Nephron (organoid): ENCODE results near the gene LAMA5.

Experiments
- H3K27ac Mint-ChIP-seq, 3 experiments: 2 replicates each; pipeline ENCODE4 v1.8.0; 2020; ENCODE audit warnings: mixed read lengths in 3 of 3, mild to moderate bottlenecking in 2 of 3, moderate library complexity in 1 of 3
- H3K27me3 Mint-ChIP-seq: 2 replicates; pipeline ENCODE4 v1.8.0; 2021; ENCODE audit warnings: low read depth, mild to moderate bottlenecking, moderate library complexity, mixed read lengths
- H3K36me3 Mint-ChIP-seq: 2 replicates; pipeline ENCODE4 v1.8.0; 2020; ENCODE audit warnings: low read depth, mixed read lengths
- H3K4me1 Mint-ChIP-seq: 2 replicates; pipeline ENCODE4 v1.8.0; 2020; ENCODE audit warnings: mixed read lengths
- H3K4me3 Mint-ChIP-seq, 3 experiments: 2 replicates each; pipeline ENCODE4 v1.8.0; 2020; ENCODE audit warnings: mild to moderate bottlenecking in 3 of 3, mixed read lengths in 3 of 3, moderate library complexity in 2 of 3
- H3K9me3 Mint-ChIP-seq: 2 replicates; pipeline ENCODE4 v1.8.0; 2020; ENCODE audit warnings: mixed read lengths
- TF ChIP-seq, protein P1 (sequence below), 3 experiments: fragments of 200-600 bp; sonication (generic); IDR thresholded peaks; one replicate each; pipeline ENCODE4 v1.5.0; 2021; ENCODE audit warnings: antibody characterized with exemption in 3 of 3; ENCODE audit not compliant: unreplicated experiment in 3 of 3

Gene LAMA5

DNA sequence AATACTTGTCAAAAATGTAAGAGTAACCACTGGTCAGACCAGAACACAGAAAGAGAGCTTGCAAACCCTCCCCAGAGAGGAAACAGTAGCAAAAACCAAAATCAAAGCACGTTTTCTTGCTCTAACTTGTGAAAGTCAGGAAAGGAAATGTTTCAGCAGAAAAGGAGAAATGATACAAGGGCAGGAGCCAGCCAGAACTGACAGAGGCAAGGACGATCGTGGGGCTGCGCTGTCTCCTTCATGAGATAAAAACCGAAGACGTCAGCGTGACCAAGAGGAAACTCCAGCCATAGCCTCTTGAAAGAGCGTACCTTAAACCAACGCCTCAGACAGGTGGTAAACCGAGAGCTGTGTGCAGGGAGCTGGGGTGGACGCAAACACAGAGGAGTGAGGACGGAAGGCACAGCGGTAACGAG is 27.5 kb downstream of the LAMA5 start:
- no peaks in the 10 kb centered on the region for H3K27me3 Mint-ChIP-seq
- H3K27ac Mint-ChIP-seq = no peak overlapping the region
- TF ChIP-seq, protein P1, sequence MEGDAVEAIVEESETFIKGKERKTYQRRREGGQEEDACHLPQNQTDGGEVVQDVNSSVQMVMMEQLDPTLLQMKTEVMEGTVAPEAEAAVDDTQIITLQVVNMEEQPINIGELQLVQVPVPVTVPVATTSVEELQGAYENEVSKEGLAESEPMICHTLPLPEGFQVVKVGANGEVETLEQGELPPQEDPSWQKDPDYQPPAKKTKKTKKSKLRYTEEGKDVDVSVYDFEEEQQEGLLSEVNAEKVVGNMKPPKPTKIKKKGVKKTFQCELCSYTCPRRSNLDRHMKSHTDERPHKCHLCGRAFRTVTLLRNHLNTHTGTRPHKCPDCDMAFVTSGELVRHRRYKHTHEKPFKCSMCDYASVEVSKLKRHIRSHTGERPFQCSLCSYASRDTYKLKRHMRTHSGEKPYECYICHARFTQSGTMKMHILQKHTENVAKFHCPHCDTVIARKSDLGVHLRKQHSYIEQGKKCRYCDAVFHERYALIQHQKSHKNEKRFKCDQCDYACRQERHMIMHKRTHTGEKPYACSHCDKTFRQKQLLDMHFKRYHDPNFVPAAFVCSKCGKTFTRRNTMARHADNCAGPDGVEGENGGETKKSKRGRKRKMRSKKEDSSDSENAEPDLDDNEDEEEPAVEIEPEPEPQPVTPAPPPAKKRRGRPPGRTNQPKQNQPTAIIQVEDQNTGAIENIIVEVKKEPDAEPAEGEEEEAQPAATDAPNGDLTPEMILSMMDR (IDR thresholded peaks at IDR 0.05; ENCODE audit: unreplicated experiment in 3 of 3) = no peak
- no peaks in the 10 kb centered on the region for H3K4me1 Mint-ChIP-seq
- H3K36me3 Mint-ChIP-seq = peaks cover 34% of the 10 kb centered on the region
- no peak overlapping the region for H3K4me3 Mint-ChIP-seq
- no peaks in the 10 kb centered on the region for H3K9me3 Mint-ChIP-seq

DNA sequence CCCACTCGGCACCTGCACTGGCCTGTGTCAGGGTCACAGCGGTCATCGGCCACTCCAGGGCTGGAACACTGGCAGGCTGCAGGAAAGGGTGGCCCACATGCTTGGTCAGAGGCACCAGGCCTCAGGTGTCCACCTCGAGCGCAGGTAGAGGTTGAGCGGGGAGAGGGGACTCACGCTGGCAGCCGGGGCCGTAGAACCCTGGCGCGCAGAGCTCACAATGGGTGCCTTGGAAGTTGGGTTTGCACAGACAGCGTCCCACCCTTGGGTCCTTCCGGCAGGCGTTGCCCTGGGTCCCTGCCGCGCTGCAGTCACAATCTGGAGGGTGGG is 28.9 kb downstream of the LAMA5 start:
- Mint-ChIP-seq H3K27ac (no peak overlapping the region), H3K4me3 (no peak overlapping the region), H3K9me3 (no peaks in the 10 kb centered on the region), H3K4me1 (no peaks in the 10 kb centered on the region), H3K36me3 (peaks cover 27% of the 10 kb centered on the region), H3K27me3 (no peaks in the 10 kb centered on the region)
- TF ChIP-seq, protein P1 (IDR thresholded peaks at IDR 0.05; ENCODE audit: unreplicated experiment in 3 of 3) = no peak

DNA sequence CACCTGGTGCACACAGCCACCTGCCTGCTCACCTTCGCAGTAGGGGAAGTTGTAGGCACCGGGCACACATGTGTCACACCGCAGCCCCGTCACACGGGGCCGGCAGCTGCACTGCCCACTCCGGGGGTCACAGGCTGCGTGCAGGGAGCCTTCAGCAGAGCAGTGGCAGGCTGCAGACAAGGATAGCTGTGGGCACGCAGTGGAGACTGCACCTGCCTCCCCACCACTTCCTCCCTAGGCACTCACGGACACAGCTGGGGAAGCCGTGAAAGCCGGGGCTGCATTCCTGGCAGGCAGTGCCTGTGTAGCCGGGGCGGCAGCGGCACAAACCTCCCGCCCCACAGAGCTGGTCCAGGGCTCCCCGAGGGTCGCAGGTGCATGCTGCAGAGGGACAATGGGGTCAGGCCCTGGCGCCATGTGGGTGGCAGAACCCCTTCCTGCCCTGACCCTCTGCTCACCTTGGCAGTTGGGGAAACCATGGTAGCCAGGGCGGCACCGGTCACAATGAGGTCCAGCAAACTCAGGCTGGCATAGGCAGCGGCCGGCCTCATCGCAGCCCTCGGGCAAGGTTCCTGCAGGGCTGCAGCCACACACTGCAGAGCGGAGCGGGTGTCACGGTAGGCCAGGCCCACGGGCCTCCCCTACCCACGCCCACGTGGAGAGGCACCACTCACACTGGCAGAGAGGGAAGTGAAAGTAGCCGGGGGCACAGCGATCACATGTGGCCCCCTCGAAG is 29.4 kb downstream of the LAMA5 start:
- TF ChIP-seq, protein P1 (IDR thresholded peaks at IDR 0.05; ENCODE audit: unreplicated experiment in 3 of 3) = no peak
- no peaks in the 10 kb centered on the region for H3K27me3 Mint-ChIP-seq
- H3K4me3 Mint-ChIP-seq = no peak overlapping the region

DNA sequence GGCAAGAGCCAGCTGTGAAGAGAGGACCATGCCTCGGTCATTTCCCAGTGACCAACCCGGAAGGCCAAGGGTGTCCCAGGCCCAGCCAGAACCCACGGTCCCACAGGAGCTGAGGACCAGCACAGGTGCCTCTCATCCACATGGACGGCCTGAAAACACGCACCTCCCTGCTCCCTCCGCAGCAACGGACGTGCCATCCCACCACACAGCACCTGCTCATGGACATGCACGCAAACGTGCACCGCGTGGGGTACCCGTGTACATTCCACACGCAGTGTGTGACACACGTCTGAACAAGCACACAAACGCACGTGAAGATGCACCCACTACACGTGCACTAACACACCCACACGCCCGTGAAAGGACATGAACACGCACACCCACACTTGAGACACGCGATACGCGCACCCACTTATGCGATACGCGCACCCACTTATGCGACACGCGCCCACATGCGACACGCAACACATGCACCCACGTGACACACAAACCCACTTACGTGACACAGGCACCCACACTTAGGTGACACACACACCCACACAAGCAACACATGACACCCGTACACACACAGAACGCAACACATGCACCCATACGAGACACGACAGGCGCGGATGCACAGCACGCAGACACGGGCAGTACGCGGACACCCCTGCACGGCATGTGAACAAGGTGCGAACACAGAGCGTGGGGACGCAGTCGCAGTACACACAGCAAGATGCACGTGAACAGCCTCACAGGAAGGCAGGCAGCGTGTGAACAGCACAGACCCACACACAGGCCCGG is 30.1 kb downstream of the LAMA5 start:
- TF ChIP-seq, protein P1 (IDR thresholded peaks at IDR 0.05; ENCODE audit: unreplicated experiment in 3 of 3) = no peak
- Mint-ChIP-seq H3K27ac (no peak overlapping the region), H3K4me3 (no peak overlapping the region), H3K4me1 (no peaks in the 10 kb centered on the region), H3K27me3 (no peaks in the 10 kb centered on the region), H3K36me3 (peaks cover 20% of the 10 kb centered on the region), H3K9me3 (no peaks in the 10 kb centered on the region)

More for the DNA sequence above, 29.4 kb downstream of the LAMA5 start:
- no peaks in the 10 kb centered on the region for H3K9me3 Mint-ChIP-seq
- H3K27ac Mint-ChIP-seq = no peak overlapping the region
- no peaks in the 10 kb centered on the region for H3K4me1 Mint-ChIP-seq
- H3K36me3 Mint-ChIP-seq = peaks cover 22% of the 10 kb centered on the region

DNA sequence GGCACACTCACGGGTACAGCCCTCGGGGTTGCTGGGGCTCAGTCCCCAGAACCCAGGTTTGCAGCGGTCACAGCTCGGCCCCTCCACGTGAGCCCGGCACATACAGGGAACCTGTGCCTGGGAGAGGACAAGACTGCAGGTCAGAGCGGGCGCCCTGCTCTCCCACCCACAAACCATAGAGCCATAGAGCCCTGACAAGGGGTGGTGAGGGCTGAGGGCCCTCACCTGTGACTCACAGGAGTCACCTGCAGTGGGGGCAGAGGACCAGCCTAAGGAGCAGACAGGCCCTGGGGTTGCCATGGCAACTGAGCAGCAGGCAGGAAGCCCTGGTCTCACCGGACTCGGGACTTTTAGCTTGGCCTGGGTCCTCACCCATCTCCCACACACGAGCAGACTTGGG is 30.8 kb downstream of the LAMA5 start:
- Mint-ChIP-seq H3K9me3 (no peaks in the 10 kb centered on the region), H3K36me3 (peaks cover 15% of the 10 kb centered on the region), H3K27me3 (no peaks in the 10 kb centered on the region), H3K27ac (no peak overlapping the region), H3K4me1 (no peaks in the 10 kb centered on the region), H3K4me3 (no peak overlapping the region)
- TF ChIP-seq, protein P1 (IDR thresholded peaks at IDR 0.05; ENCODE audit: unreplicated experiment in 3 of 3) = no peak
